GM06990 (cell line): ENCODE measurements around the gene OR13C8.

Experiments used
- DNase-seq: peaks from one replicate; pipeline ENCODE4 v3.0.0-alpha.2; 2011; ENCODE audit not compliant: insufficient read length; ENCODE audit errors: extremely low read depth
- H3K27me3 ChIP-seq: replicated peaks from 2 replicates; pipeline ENCODE4 v1.6.0; 2011; ENCODE audit warnings: low read length; ENCODE audit not compliant: control insufficient read depth, insufficient read depth
- H3K36me3 ChIP-seq: 2 replicates; pipeline ENCODE4 v1.5.1; 2011; ENCODE audit warnings: low read length; ENCODE audit not compliant: control insufficient read depth, insufficient read depth
- H3K4me3 ChIP-seq: replicated peaks from 2 replicates; pipeline ENCODE4 v1.5.1; 2011; ENCODE audit warnings: low read depth, mild to moderate bottlenecking, control low read depth, low read length
- CTCF ChIP-seq: IDR thresholded peaks from 2 replicates; pipeline ENCODE4 v1.5.1; 2011; ENCODE audit warnings: low read length, control low read depth, mild to moderate bottlenecking, inconsistent platforms; ENCODE audit not compliant: insufficient read depth, poor library complexity, severe bottlenecking

OR13C8 gene

GRCh38 chr9:104553261-104553660, 15.7 kb upstream of the OR13C8 start:
- TF ChIP-seq CTCF: no peak
- Histone ChIP-seq H3K27me3 (no peaks in the 10 kb centered on the region), H3K36me3 (no peaks in the 10 kb centered on the region), H3K4me3 (no peak overlapping the region)
- DNase-seq: no peak

GRCh38 chr9:104555521-104555920, 13.4 kb upstream of the OR13C8 start:
- H3K27me3 ChIP-seq: no peaks in the 10 kb centered on the region
- H3K4me3 ChIP-seq: no peak overlapping the region
- no peaks in the 10 kb centered on the region for H3K36me3 ChIP-seq
- DNase-seq: no peak
- TF ChIP-seq CTCF: no peak

- H3K36me3 ChIP-seq: no peaks in the 10 kb centered on the region
- no peak overlapping the region for H3K4me3 ChIP-seq
- DNase-seq: no peak
- TF ChIP-seq CTCF: no peak
- H3K27me3 ChIP-seq: no peaks in the 10 kb centered on the region
Observed at GRCh38 chr9:104556830-104557634, 11.9 kb upstream of the OR13C8 start.

- Histone ChIP-seq H3K36me3 (no peaks in the 10 kb centered on the region), H3K4me3 (no peak overlapping the region), H3K27me3 (no peaks in the 10 kb centered on the region)
- DNase-seq: no peak
- TF ChIP-seq CTCF: no peak
Observed at GRCh38 chr9:104564358-104564757, 4.6 kb upstream of the OR13C8 start.

- Histone ChIP-seq H3K4me3 (no peak overlapping the region), H3K27me3 (no peaks in the 10 kb centered on the region), H3K36me3 (no peaks in the 10 kb centered on the region)
- no peak for DNase-seq
- no peak for TF ChIP-seq CTCF
Observed at GRCh38 chr9:104572612-104573011, 3.6 kb downstream of the OR13C8 start.

GRCh38 chr9:104575456-104575855, 6.5 kb downstream of the OR13C8 start:
- no peaks in the 10 kb centered on the region for H3K36me3 ChIP-seq
- H3K27me3 ChIP-seq: no peaks in the 10 kb centered on the region
- no peak for TF ChIP-seq CTCF
- DNase-seq: no peak
- no peak overlapping the region for H3K4me3 ChIP-seq
